Inflammatory macrophage (primary cell): ENCODE measurements around the gene KIAA1671.

Source experiments
- DNase-seq, 2 donors: peaks; one replicate each; pipeline ENCODE4 v3.0.0-alpha.2; 2020 to 2022

The KIAA1671 gene

DNA sequence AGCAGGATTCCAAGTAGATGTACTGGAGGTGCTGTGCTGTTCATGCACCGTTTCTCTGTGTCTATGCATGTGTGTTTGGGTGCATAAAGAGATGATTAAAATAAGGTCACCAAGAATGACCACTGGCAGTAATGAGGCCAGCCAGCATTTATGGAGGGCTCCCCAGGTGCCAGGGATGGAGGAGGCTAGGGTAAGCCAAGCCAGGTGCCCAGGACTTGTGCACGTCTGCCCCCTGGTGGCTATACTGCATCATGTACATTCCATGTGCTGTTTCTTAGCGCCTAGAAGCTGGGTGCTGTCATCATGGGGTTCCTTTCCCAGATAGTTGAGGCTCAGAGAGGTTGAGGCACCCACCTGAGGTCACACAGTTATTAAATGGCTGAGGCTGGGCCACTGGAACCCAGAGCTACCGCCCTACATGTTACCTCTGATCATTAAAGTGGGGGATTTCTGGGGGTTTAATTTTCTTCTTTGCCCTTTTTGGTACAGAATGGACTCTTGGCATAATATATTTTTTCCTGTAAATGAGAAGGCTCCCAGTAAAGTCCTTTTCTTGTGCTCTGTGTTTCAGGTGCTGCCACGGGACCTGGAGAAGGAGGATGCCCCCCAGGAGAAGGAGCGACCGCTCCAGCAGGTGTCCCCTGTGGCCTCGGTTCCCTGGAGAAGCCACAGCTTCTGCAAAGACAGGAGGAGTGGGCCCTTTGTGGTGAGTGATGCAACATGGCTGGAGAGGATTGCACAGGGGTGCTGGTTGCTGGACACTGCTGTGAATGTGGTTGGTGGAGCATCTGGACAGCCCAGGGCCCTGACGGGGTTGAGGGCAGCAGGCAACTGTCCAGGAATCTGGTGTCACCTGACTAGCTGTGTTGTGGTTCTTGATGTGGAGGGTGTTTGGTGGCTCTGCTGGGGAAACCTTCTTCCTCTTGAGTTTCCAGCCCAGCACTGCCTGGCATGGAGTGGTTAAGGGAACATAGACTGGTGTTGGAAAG lies 96.4 kb downstream of the KIAA1671 start:
- DNase-seq, result peak; percentile 52 to 67

GRCh38 chr22:25049770-25050169 lies 97.3 kb downstream of the KIAA1671 start:
- no peak for DNase-seq

GRCh38 chr22:25050566-25050965 lies 98.0 kb downstream of the KIAA1671 start:
- DNase-seq, result no peak

DNA sequence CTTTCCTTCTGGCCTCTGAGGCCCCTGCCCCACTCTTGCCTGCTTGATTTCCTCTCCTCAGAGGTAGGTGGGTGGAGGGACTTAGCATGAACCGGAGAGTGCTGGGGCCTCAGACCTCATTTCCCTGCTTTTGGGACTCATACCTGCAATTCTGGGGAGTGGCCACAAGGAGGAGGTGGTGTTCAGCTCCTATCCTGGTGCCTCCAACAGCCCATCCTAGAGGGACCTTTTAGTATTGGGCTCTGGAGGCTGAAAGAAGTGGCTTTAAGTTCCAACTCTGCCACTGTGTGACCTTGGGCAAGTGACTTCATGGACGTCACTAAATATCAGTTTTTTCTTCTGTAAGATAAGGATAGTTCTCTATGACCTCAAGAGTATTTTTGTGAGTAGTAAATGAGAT lies 98.6 kb downstream of the KIAA1671 start:
- peak; percentile 4 to 20 for DNase-seq

DNA sequence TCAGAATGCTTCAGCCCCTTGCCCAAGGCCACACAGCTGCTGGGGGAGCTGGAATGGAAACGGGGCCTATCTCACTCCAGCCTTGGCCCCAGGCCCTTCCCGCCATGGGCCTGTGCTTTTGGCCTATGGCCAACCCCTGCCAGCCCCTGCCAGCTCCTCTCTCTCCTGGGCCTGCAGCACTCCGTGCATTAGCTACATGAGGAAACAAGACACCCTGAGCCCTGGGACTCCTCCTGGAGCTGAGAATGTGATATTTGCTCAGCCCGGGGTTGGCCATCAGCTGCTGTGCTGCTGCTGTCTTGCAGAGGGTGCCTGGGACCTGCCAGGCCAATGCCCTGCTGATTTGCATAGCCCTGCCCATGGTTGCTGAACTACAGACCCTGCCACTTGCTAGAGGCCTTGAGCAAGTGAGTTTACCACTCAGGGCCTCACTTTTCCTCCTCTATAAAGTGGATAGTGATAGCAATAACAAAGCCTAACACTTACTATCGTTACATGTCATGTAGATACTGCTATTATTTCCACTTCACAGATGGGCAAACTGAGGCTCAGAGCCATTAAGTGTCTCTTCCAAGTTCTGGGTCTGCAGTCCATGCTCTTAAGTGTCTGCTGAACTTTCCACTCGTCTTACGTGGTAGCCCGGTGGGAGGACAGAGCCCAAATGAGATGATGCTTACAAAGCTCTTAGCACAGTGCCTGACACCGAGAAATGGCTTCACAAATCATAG lies 99.6 kb downstream of the KIAA1671 start:
- no peak for DNase-seq

DNA sequence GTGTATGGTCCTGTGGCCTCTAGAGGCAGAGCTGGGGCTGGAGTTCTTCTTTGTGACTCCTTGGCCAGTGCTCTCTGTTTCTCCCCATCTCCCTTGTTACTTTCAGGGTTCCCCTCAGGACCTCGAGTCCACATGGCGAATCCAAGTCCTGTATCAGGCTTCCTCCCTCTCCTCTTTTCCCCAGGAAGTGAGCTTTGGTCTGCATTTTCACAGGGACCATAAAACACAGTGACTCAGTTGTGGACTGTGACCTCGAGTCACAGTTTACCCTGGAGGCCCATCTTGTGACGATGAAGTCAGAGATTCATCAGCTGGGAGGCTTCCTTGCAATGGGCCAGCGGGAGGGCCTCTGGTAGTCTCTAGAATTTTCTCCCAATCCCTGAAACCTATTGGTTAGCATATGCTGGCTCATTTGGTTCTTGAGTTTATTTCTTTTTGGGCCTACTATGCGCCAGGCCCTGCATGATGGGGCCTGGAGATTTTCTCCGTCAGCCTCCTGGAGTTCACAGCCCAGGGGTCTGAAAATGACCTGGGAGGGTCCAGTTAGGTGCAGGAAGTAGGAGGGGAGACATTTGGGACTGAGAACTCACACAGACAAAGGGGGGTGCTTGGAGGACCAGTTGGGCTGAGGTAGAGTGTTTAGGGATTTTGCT lies 100.8 kb downstream of the KIAA1671 start:
- peak; percentile 9 to 42 for DNase-seq

GRCh38 chr22:25054943-25055511 lies 102.5 kb downstream of the KIAA1671 start:
- DNase-seq, result no peak

GRCh38 chr22:25057013-25057881 lies 104.7 kb downstream of the KIAA1671 start:
- DNase-seq, result peak; percentile 36 to 54

DNA sequence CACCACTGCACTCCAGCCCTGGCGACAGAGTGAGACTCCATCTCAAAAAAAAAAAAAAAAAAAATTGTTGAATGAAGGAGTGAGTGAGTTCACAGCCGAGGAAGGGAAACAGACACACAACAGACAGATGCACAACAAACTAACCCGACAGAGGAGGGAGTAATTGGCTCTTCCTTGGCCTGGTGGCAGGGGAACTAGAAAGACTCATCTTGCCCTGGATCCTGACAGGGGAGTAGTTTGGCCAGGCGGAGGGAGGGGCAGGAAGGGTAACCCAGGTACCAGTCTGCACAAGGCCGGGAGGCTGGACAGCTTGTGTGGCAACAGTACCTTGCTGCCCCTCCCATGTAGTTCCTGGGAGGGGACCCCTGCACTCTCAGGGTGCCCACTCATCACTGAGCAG lies 106.9 kb downstream of the KIAA1671 start:
- DNase-seq, result no peak

GRCh38 chr22:25060522-25061071 lies 108.1 kb downstream of the KIAA1671 start:
- no peak for DNase-seq

- no peak for DNase-seq
Measured at GRCh38 chr22:25061134-25061533, 108.6 kb downstream of the KIAA1671 start.

DNA sequence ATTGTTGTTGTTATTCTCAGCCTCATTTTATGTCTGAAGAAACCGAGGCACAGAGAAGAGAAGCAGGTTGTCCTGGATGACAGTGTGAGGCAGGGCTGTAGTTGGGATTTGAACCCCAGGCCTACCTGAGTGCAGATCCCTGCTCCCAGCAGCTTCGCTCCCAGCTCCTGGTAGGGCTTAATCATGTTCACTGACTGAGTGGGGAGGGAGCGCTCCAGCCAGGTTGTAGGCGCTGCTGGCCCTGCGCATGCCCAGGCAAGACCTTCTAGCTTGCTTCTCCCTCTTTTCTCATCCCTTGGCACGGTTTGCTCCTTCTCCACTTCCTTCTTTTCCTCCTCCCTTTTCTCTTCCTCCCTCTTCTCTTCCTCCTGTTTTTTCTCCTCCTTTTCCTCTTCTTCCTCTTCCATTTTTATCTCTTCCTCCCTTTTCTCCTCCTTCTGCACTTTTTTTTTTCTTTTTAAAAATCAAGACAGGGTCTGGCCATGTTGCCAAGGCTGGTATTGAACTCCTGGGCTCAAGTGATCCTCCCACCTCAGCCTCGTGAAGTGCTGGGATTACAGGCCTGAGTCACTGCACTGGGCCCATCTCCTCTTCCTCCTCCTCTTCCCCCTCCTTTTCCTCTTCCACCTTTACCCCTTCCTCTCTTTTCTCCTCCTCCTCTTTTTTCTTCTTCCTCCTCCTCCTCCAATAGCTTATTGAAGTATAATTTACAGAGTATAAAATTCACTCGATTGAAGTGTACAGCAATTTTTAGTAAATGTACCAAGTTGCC lies 109.3 kb downstream of the KIAA1671 start:
- no peak for DNase-seq

DNA sequence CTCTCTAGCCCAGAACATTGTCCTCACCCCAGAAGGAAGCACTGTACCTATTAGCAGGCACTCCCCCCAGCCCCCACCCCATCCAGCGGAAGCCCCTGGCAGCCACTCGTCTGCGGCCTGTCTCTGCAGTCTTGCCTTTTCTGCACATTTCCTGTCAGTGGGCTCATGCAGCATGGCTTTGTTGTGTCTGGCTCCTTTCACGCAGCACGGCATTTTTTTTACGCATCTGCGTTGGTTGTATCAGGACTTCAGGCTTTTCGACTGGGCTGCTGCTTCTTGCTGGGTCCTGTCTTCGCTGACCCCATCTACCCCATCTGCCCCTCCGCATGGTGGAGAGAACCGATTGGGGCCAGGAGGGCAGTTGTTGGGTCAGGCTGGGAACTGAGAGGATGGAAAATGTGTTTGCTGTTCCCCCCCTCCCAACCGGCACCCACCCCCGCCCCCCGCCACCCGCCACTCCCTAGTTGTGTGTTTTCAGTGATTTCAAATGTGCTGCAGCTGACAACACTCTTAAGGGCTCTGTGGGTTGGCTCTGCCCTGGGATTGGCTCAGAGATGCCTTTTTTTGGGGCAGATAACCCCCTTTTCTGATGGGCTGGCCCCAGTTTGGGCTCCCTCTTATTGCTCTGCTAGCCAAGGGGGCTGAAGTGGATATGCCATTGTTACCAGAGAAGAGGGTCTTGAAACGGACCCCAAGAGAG lies 110.0 kb downstream of the KIAA1671 start:
- no peak for DNase-seq

- DNase-seq, result no peak
Measured at GRCh38 chr22:25064894-25065560, 112.5 kb downstream of the KIAA1671 start.

DNA sequence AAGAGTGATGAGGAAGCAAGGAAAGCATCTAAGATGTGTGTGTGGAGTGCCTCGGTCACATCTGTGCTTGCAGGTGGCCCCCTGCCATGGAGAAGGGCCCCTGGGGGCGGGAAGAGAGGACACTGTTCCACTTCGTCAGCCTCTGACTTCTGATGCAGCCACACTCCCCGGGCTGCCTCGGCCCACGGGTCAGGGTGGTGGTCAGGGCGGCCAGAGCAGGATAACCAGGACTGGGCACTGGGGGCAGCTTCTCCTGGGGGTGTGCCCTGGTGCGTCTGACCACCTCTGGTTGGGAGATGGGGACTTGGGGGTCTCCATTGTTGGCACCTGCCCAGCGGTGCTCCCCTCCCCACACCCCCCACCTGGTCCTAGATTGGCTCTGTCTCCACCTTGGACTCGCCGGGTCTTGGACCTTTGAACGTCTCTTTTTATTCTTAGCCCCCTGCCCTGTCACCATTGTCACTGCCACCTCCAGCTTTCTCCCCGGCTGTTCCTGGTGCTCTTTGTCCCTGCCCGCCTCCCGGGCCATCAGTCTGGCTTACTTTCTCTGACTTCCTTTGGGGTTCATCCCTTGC lies 114.4 kb downstream of the KIAA1671 start:
- DNase-seq, result no peak

- DNase-seq, result no peak
Measured at GRCh38 chr22:25067851-25068421, 115.4 kb downstream of the KIAA1671 start.

DNA sequence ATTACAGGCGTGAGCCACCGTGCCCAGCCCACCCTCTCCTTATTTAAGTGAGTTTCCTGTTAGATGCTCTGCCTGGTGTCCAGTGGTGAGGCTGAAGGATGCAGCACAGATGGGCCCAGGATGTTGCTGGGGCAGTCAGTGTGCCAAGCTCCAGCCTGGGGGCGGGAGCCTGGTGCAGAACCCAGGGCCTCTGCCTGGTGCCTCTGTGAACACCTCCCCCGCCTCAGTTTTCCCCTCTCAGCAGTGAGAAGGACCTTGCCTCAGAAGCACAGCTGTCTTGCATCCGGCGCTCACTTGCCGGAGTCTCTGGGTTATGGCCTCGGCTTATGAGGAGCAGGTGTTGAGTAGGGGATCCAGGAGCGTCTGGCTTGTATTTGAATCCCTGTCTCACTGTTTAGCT lies 116.2 kb downstream of the KIAA1671 start:
- DNase-seq, result no peak

DNA sequence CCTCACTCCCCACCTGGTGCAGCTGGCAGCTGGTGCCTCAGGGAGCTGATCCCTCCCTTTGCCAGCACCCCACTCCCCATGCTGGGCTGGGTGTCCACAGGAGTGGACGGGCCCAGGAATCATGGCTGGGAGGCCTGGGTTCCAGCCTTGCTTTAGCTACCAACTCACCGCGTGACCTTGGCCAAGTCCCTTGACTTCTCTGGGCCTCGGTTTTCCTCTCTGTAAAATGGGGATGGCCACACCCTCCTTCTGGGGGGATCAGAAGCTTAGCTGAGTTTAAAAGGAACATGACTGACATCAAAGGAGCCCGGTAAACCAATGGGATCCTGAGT lies 116.9 kb downstream of the KIAA1671 start:
- no peak for DNase-seq
